NK-92 (cell line): ENCODE results near the gene SYNGAP1.
A peak's percentile ranks its signal among the peaks of the same experiment; 100 is the strongest.
"Not testable (repeated sequence)": the region's sequence is repeated elsewhere in the genome, so short reads cannot be mapped to it uniquely, and the experiment has no call there.

ENCODE experiments used
- DNase-seq: peaks from one replicate; lab custom pipeline; 2025; ENCODE audit not compliant: unreplicated experiment; lab: John Stamatoyannopoulos, UW

SYNGAP1 gene

GRCh38 chr6:33419580-33420490 is at the start of gene SYNGAP1:
Gene SYNGAP1 (plus strand): TSS chr6:33420065. CDS start chr6:33420265, 200 bp downstream.
- DNase-seq = no peak

GRCh38 chr6:33371901-33372300 is 48.0 kb upstream of the SYNGAP1 start:
- not testable (repeated sequence) for DNase-seq

- DNase-seq = no peak
Observed at GRCh38 chr6:33372526-33373123, 47.2 kb upstream of the SYNGAP1 start.

GRCh38 chr6:33373960-33374910 is 45.6 kb upstream of the SYNGAP1 start:
- DNase-seq = no peak

- DNase-seq = no peak
Observed at GRCh38 chr6:33375143-33375671, 44.7 kb upstream of the SYNGAP1 start.

GRCh38 chr6:33377171-33377570 is 42.7 kb upstream of the SYNGAP1 start:
- no peak for DNase-seq

GRCh38 chr6:33379184-33379583 is 40.7 kb upstream of the SYNGAP1 start:
- DNase-seq = not testable (repeated sequence)

GRCh38 chr6:33380272-33380981 is 39.4 kb upstream of the SYNGAP1 start:
- DNase-seq = no peak

GRCh38 chr6:33383427-33384185 is 36.3 kb upstream of the SYNGAP1 start:
- DNase-seq = no peak

GRCh38 chr6:33384581-33385020 is 35.3 kb upstream of the SYNGAP1 start:
- no peak for DNase-seq

GRCh38 chr6:33390173-33390572 is 29.7 kb upstream of the SYNGAP1 start:
- DNase-seq = no peak

GRCh38 chr6:33390767-33391277 is 29.0 kb upstream of the SYNGAP1 start:
- no peak for DNase-seq

- DNase-seq = peak; percentile 96
Observed at GRCh38 chr6:33391278-33391921, 28.5 kb upstream of the SYNGAP1 start, which contains the start of gene KIFC1. Gene KIFC1 (plus strand): TSS chr6:33391823. CDS start chr6:33391986, 163 bp downstream.

- DNase-seq = no peak
Observed at GRCh38 chr6:33391922-33392594, 27.8 kb upstream of the SYNGAP1 start.

GRCh38 chr6:33392595-33392948 is 27.3 kb upstream of the SYNGAP1 start:
- no peak for DNase-seq

- DNase-seq = no peak
Observed at GRCh38 chr6:33392979-33393378, 26.9 kb upstream of the SYNGAP1 start.

- no peak for DNase-seq
Observed at GRCh38 chr6:33397541-33397940, 22.3 kb upstream of the SYNGAP1 start.

GRCh38 chr6:33398601-33399000 is 21.3 kb upstream of the SYNGAP1 start:
- not testable (repeated sequence) for DNase-seq
